Activated CD8-positive, alpha-beta memory T cell treated with anti-CD3 and anti-CD28 coated beads, Interleukin-2, amount 50 U/mL, for 4 hours (primary cell): ENCODE results near the gene COA1.
"Not testable (repeated sequence)": the region's sequence is repeated elsewhere in the genome, so short reads cannot be mapped to it uniquely, and the experiment has no call there.

ENCODE experiments used
- DNase-seq: peaks from one replicate; pipeline ENCODE4 v3.0.0-alpha.2; 2020

The COA1 gene

GRCh38 chr7:43725251-43725650 lies 4.1 kb downstream of the COA1 start:
- no peak for DNase-seq

- no peak for DNase-seq
These were observed 6.3 kb downstream of the COA1 start for GRCh38 chr7:43723007-43723341.

- no peak for DNase-seq
These were observed 8.0 kb downstream of the COA1 start for GRCh38 chr7:43721193-43721806.

GRCh38 chr7:43716598-43716997 lies 12.7 kb downstream of the COA1 start:
- DNase-seq: no peak

GRCh38 chr7:43715966-43716365 lies 13.4 kb downstream of the COA1 start:
- not testable (repeated sequence) for DNase-seq

- no peak for DNase-seq
These were observed 17.8 kb downstream of the COA1 start for GRCh38 chr7:43711503-43711902.

- not testable (repeated sequence) for DNase-seq
These were observed 21.3 kb downstream of the COA1 start for GRCh38 chr7:43708055-43708454.

- DNase-seq: no peak
These were observed 25.8 kb downstream of the COA1 start for GRCh38 chr7:43703573-43703972.

GRCh38 chr7:43702974-43703373 lies 26.3 kb downstream of the COA1 start:
- DNase-seq: no peak

GRCh38 chr7:43701929-43702328 lies 27.4 kb downstream of the COA1 start:
- DNase-seq: no peak

GRCh38 chr7:43701500-43701854 lies 27.8 kb downstream of the COA1 start:
- DNase-seq: no peak

- DNase-seq: no peak
These were observed 28.4 kb downstream of the COA1 start for GRCh38 chr7:43700646-43701499.

- no peak for DNase-seq
These were observed 29.2 kb downstream of the COA1 start for GRCh38 chr7:43700059-43700501.

- no peak for DNase-seq
These were observed 30.7 kb downstream of the COA1 start for GRCh38 chr7:43698460-43699255.

GRCh38 chr7:43697690-43698089 lies 31.6 kb downstream of the COA1 start:
- DNase-seq: no peak

- no peak for DNase-seq
These were observed 34.0 kb downstream of the COA1 start for GRCh38 chr7:43695365-43695764.

- no peak for DNase-seq
These were observed 34.9 kb downstream of the COA1 start for GRCh38 chr7:43694399-43694748.

GRCh38 chr7:43693687-43694398 lies 35.5 kb downstream of the COA1 start:
- no peak for DNase-seq

GRCh38 chr7:43692582-43693373 lies 36.5 kb downstream of the COA1 start:
- no peak for DNase-seq

GRCh38 chr7:43691611-43692010 lies 37.7 kb downstream of the COA1 start:
- no peak for DNase-seq

- DNase-seq: no peak
These were observed 40.2 kb downstream of the COA1 start for GRCh38 chr7:43689115-43689514.

- DNase-seq: not testable (repeated sequence)
These were observed 41.5 kb downstream of the COA1 start for GRCh38 chr7:43687866-43688265.
